SK-N-SH (cell line): Measurements from ENCODE around the gene DHRSX. TPM values are rescaled to one million over a fixed set of nuclear protein-coding genes. Genes with fewer than 3 reads are reported as not detected.

Experiments used
- CTCF ChIA-PET: fragments of 300-600, 350-600 bp; formaldehyde crosslinking; extraction: SDS; loops from one replicate; lab custom pipeline; 2021; lab: Yijun Ruan, JAX
- POLR2A ChIA-PET: fragments of 350-600 bp; sonication (Branson Sonifier 250); formaldehyde crosslinking; extraction: SDS; loops from one replicate; lab custom pipeline; 2020; ENCODE audit warnings: antibody characterized with exemption, inconsistent platforms; lab: Yijun Ruan, JAX
- DNase-seq: peaks from one replicate; pipeline ENCODE4 v3.0.0; 2012
- H2AFZ ChIP-seq: fragments of 200-600 bp; sonication (generic); 2 replicates; pipeline ENCODE4 v1.8.1; 2016; ENCODE audit warnings: antibody characterized with exemption, mild to moderate bottlenecking, low read depth
- H3F3A ChIP-seq: fragments of 200-600 bp; sonication (generic); replicated peaks from 2 replicates; pipeline ENCODE3; 2016; ENCODE audit warnings: antibody characterized with exemption, mild to moderate bottlenecking; ENCODE audit not compliant: insufficient read depth
- H3K27ac ChIP-seq, 2 experiments: fragments of 200-500 bp in 1 of 2; fragments of 200-600 bp in 1 of 2; sonication (Bioruptor generic) in 1 of 2; sonication (generic), shearing (Covaris generic) in 1 of 2; 2 replicates each; pipeline versions ENCODE4 v1.5.1 to v1.6.1; 2014 to 2016; ENCODE audit warnings: low read depth in 2 of 2, inconsistent platforms in 1 of 2, low read length in 1 of 2, mild to moderate bottlenecking in 1 of 2, mixed read lengths in 1 of 2
- H3K27me3 ChIP-seq: fragments of 200-600 bp; sonication (generic), shearing (Covaris generic); 2 replicates; pipeline ENCODE4 v1.6.1; 2016; ENCODE audit warnings: mixed run types; ENCODE audit not compliant: insufficient read depth
- H3K36me3 ChIP-seq, 2 experiments: fragments of 200-500 bp in 1 of 2; fragments of 200-600 bp in 1 of 2; sonication (Bioruptor generic) in 1 of 2; sonication (generic) in 1 of 2; replicated peaks in 1 of 2; 2 replicates each; pipeline versions ENCODE3 to v1.5.1; 2014 to 2016; ENCODE audit warnings: low read length in 1 of 2, mild to moderate bottlenecking in 1 of 2; ENCODE audit not compliant: insufficient read depth in 2 of 2, control insufficient read depth in 1 of 2
- H3K4me1 ChIP-seq, 2 experiments: fragments of 200-500 bp in 1 of 2; fragments of 200-600 bp in 1 of 2; sonication (Bioruptor generic) in 1 of 2; sonication (generic), shearing (Covaris generic) in 1 of 2; 2 replicates each; pipeline versions ENCODE4 v1.5.1 to v1.6.1; 2014 to 2016; ENCODE audit warnings: low read depth in 1 of 2, low read length in 1 of 2, mixed run types in 1 of 2; ENCODE audit not compliant: insufficient read depth in 2 of 2, control insufficient read depth in 1 of 2
- H3K4me2 ChIP-seq: fragments of 200-600 bp; sonication (generic), shearing (Covaris generic); 2 replicates; pipeline ENCODE4 v1.6.1; 2017; ENCODE audit warnings: mixed run types
- H3K4me3 ChIP-seq, 2 experiments: fragments of 200-500 bp in 1 of 2; fragments of 200-600 bp in 1 of 2; sonication (Bioruptor generic) in 1 of 2; sonication (generic), shearing (Covaris generic) in 1 of 2; 2 replicates each; pipeline versions ENCODE4 v1.5.1 to v1.8.1; 2014 to 2016; ENCODE audit warnings: low read depth in 2 of 2, inconsistent platforms in 1 of 2, low read length in 1 of 2, mild to moderate bottlenecking in 1 of 2, mixed read lengths in 1 of 2, moderate library complexity in 1 of 2
- H3K79me2 ChIP-seq: fragments of 200-600 bp; sonication (generic); 2 replicates; pipeline ENCODE4 v1.8.1; 2017; ENCODE audit warnings: mild to moderate bottlenecking; ENCODE audit not compliant: insufficient read depth
- H3K9ac ChIP-seq: fragments of 200-600 bp; sonication (generic); 2 replicates; pipeline ENCODE4 v1.6.1; 2017; ENCODE audit warnings: mixed run types
- H3K9me2 ChIP-seq: fragments of 200-600 bp; sonication (generic); 2 replicates; pipeline ENCODE4 v1.6.1; 2017; ENCODE audit warnings: mixed run types
- H3K9me3 ChIP-seq: fragments of 200-600 bp; sonication (generic); 2 replicates; pipeline ENCODE4 v1.6.1; 2017; ENCODE audit warnings: mixed run types, mild to moderate bottlenecking, moderate library complexity
- H4K20me1 ChIP-seq: fragments of 200-600 bp; sonication (generic); 2 replicates; pipeline ENCODE4 v1.6.1; 2017; ENCODE audit warnings: mild to moderate bottlenecking, mixed run types; ENCODE audit not compliant: insufficient read depth
- EP300 ChIP-seq, 2 experiments: IDR thresholded peaks; 2 replicates each; pipeline versions ENCODE4 v1.4.0 to v1.6.1; 2012; ENCODE audit warnings: borderline replicate concordance in 1 of 2, low read depth in 1 of 2, low read length in 1 of 2
- EZH2phosphoT487 ChIP-seq: fragments of 200-600 bp; sonication (generic); IDR thresholded peaks from 2 replicates; pipeline ENCODE4 v1.6.1; 2017; ENCODE audit warnings: low read depth, mixed run types, mild to moderate bottlenecking, antibody characterized with exemption, moderate library complexity, borderline replicate concordance
- FOXJ3 ChIP-seq: sonication (generic); formaldehyde crosslinking; IDR thresholded peaks from 2 replicates; pipeline ENCODE4 v1.5.1; 2020; ENCODE audit warnings: mild to moderate bottlenecking, missing genetic modification reagents
- GABPA ChIP-seq: IDR thresholded peaks from 2 replicates; pipeline ENCODE4 v1.4.0; 2012; ENCODE audit warnings: low read depth, mild to moderate bottlenecking
- JUND ChIP-seq: IDR thresholded peaks from 2 replicates; pipeline ENCODE4 v1.4.0; 2012
- MAX ChIP-seq: IDR thresholded peaks from 2 replicates; pipeline ENCODE4 v1.4.0; 2012; ENCODE audit warnings: low read depth
- MXI1 ChIP-seq: IDR thresholded peaks from 2 replicates; pipeline ENCODE4 v1.6.1; 2012; ENCODE audit warnings: mild to moderate bottlenecking, low read depth, low read length, improper control_type of control experiment
- NFIC ChIP-seq: IDR thresholded peaks from 2 replicates; pipeline ENCODE4 v1.4.0; 2012; ENCODE audit warnings: borderline replicate concordance
- NRF1 ChIP-seq: IDR thresholded peaks from 2 replicates; pipeline ENCODE4 v1.6.1; 2012; ENCODE audit warnings: low read depth, mild to moderate bottlenecking, low read length
- PBX3 ChIP-seq: IDR thresholded peaks from 2 replicates; pipeline ENCODE4; 2012
- POLR2AphosphoS5 ChIP-seq: IDR thresholded peaks from 2 replicates; pipeline ENCODE4 v1.6.1; 2012; ENCODE audit warnings: low read depth, low read length
- RAD21 ChIP-seq: IDR thresholded peaks from 2 replicates; pipeline ENCODE4 v1.6.1; 2012; ENCODE audit warnings: mild to moderate bottlenecking, low read length
- RCOR1 ChIP-seq: fragments of 150-350 bp; IDR thresholded peaks from 2 replicates; pipeline ENCODE4 v1.6.1; 2017; ENCODE audit warnings: antibody characterized with exemption, low read length
- RFX5 ChIP-seq: IDR thresholded peaks from 2 replicates; pipeline ENCODE4 v1.6.1; 2012; ENCODE audit warnings: mild to moderate bottlenecking, improper control_type of control experiment, low read length
- RXRA ChIP-seq: IDR thresholded peaks from 2 replicates; pipeline ENCODE4 v1.4.0; 2012; ENCODE audit warnings: low read depth, mild to moderate bottlenecking, borderline replicate concordance
- SIN3A ChIP-seq: IDR thresholded peaks from 2 replicates; pipeline ENCODE4 v1.6.1; 2012; ENCODE audit warnings: low read depth, mild to moderate bottlenecking, low read length, moderate library complexity, borderline replicate concordance
- TAF1 ChIP-seq: IDR thresholded peaks from 2 replicates; pipeline ENCODE4 v1.6.1; 2012; ENCODE audit warnings: low read depth, mild to moderate bottlenecking, low read length, moderate library complexity, borderline replicate concordance
- TCF12 ChIP-seq: IDR thresholded peaks from 2 replicates; pipeline ENCODE4 v1.4.0; 2012
- TEAD4 ChIP-seq: IDR thresholded peaks from 2 replicates; pipeline ENCODE4 v1.4.0; 2012; ENCODE audit warnings: mild to moderate bottlenecking, borderline replicate concordance; ENCODE audit not compliant: insufficient read depth
- USF1 ChIP-seq: IDR thresholded peaks from 2 replicates; pipeline ENCODE4 v1.4.0; 2012; ENCODE audit warnings: low read depth, borderline replicate concordance
- USF2 ChIP-seq: fragments of 150-350 bp; IDR thresholded peaks from 2 replicates; pipeline ENCODE4 v1.6.1; 2017; ENCODE audit warnings: antibody characterized with exemption, low read length, low read depth, borderline replicate concordance
- YY1 ChIP-seq: IDR thresholded peaks from 2 replicates; pipeline ENCODE4 v1.4.0; 2012; ENCODE audit warnings: low read depth, mild to moderate bottlenecking
- ZBTB33 ChIP-seq: IDR thresholded peaks from 2 replicates; pipeline ENCODE4 v1.4.0; 2012; ENCODE audit warnings: low read depth, borderline replicate concordance
- WGBS: methylation state at CpG from one replicate; pipeline ENCODE4 v1.1.6; 2017; ENCODE audit warnings: low lambda C conversion rate; 5-methylcytosine and 5-hydroxymethylcytosine counted together
- polyA plus RNA-seq, 3 experiments: library from polyadenylated mRNA; depleted of rRNA; stranded (reverse); fragments of >200 nt; gene quantifications; 2 replicates each; pipeline ENCODE4 v1.2.3, GENCODE V29; 2012

Gene DHRSX
- polyA plus RNA-seq, 1 of the 3 experiments (the other 2 are of a cell fraction), result 34.3 TPM

- TF ChIP-seq PBX3 (no peak), TEAD4 (no peak), JUND (no peak), SIN3A (no peak), EP300 (IDR thresholded peaks at IDR 0.05; ENCODE audit: borderline replicate concordance in 1 of 2, low read depth in 1 of 2, low read length in 1 of 2) (no peak), FOXJ3 (CRISPR knock-in tag) (no peak), RCOR1 (no peak)
Measured at GRCh38 chrX:2408856-2409255, 91.9 kb downstream of the DHRSX start (continued).

GRCh38 chrX:2406891-2407518, 93.8 kb downstream of the DHRSX start:
- POLR2A ChIA-PET, result no interaction called here
- Histone ChIP-seq H3K4me1 (peaks cover 0 to 2% of the 10 kb centered on the region in 2 experiments; a peak in 1 of 4 replicates), H3K9ac (no peak overlapping the region), H2AFZ (no peak overlapping the region), H4K20me1 (no peaks in the 10 kb centered on the region), H3K27ac (no peak overlapping the region), H3K79me2 (no peaks in the 10 kb centered on the region), H3K9me2 (no peaks in the 10 kb centered on the region), H3K9me3 (no peaks in the 10 kb centered on the region), H3K4me2 (no peak overlapping the region), H3K36me3 (peaks cover 2 to 5% of the 10 kb centered on the region in 2 experiments), H3K27me3 (no peaks in the 10 kb centered on the region), H3K4me3 (no peak overlapping the region), H3F3A (no peaks in the 10 kb centered on the region)
- 94% methylated on average over 14 of the region's 14 CpGs for WGBS
- CTCF ChIA-PET, result no interaction called here
- no peak for DNase-seq
- no peak for TF ChIP-seq YY1
- TF ChIP-seq NFIC, result no peak
- no peak for TF ChIP-seq NRF1
- TF ChIP-seq POLR2AphosphoS5, result no peak
- TF ChIP-seq TCF12, result no peak
- no peak for TF ChIP-seq FOXJ3 (CRISPR knock-in tag)
- TF ChIP-seq EP300 (IDR thresholded peaks at IDR 0.05; ENCODE audit: borderline replicate concordance in 1 of 2, low read depth in 1 of 2, low read length in 1 of 2), result no peak
- TF ChIP-seq RFX5, result no peak
- TF ChIP-seq RAD21, result no peak
- no peak for TF ChIP-seq USF1
- TF ChIP-seq MXI1, result no peak
- TF ChIP-seq MAX, result no peak
- no peak for TF ChIP-seq RCOR1
- no peak for TF ChIP-seq EZH2phosphoT487
- no peak for TF ChIP-seq USF2
- no peak for TF ChIP-seq GABPA
- no peak for TF ChIP-seq RXRA
- TF ChIP-seq TAF1, result no peak
- no peak for TF ChIP-seq ZBTB33
